SK-N-SH treated with all-trans-retinoic acid at 6 μM for 48 hours (cell line): ENCODE measurements around the gene SLC3A2.

Experiments used
- CSDC2 ChIP-seq: fragments of 250-450 bp; sonication (Bioruptor Pico); IDR thresholded peaks from 2 replicates; pipeline ENCODE4 v1.5.0; 2020; ENCODE audit warnings: mild to moderate bottlenecking, moderate library complexity
- TCF4 ChIP-seq: fragments of 250-450 bp; sonication (Bioruptor Pico); IDR thresholded peaks from 2 replicates; pipeline ENCODE4 v1.8.0; 2021; ENCODE audit warnings: mild to moderate bottlenecking, moderate library complexity, borderline replicate concordance
- ZC3H10 ChIP-seq: fragments of 250-450 bp; sonication (Bioruptor Pico); IDR thresholded peaks from 2 replicates; pipeline ENCODE4 v1.5.1; 2021; ENCODE audit warnings: mild to moderate bottlenecking, moderate library complexity
- ZFP30 ChIP-seq: fragments of 450-650 bp; formaldehyde crosslinking; IDR thresholded peaks from 2 replicates; pipeline ENCODE4 v1.5.0; 2022; ENCODE audit warnings: mild to moderate bottlenecking, moderate library complexity
- ZNF8 ChIP-seq: fragments of 450-650 bp; formaldehyde crosslinking; IDR thresholded peaks from 2 replicates; pipeline ENCODE4 v1.5.0; 2020; ENCODE audit warnings: mild to moderate bottlenecking, moderate library complexity
- TF ChIP-seq, protein P1 (sequence below): fragments of 250-450 bp; sonication (Bioruptor Pico); IDR thresholded peaks from 2 replicates; pipeline ENCODE4 v1.8.0; 2020; ENCODE audit warnings: mild to moderate bottlenecking, moderate library complexity, borderline replicate concordance

DNA sequence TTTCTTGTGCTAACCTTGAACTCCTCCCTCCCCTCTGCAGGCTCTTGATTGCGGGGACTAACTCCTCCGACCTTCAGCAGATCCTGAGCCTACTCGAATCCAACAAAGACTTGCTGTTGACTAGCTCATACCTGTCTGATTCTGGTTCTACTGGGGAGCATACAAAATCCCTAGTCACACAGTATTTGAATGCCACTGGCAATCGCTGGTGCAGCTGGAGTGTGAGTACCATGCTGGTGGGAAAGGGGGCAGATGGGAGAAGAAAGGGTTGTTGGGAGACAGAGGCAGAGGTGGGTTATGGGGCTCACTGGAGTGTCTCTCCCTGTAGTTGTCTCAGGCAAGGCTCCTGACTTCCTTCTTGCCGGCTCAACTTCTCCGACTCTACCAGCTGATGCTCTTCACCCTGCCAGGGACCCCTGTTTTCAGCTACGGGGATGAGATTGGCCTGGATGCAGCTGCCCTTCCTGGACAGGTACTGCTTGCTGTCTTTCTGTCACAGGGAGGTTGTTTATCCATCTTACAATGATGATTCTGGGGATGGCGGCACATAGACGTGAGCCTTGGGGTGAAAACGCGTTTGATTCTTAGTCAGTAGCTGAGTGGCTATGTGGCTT, 4.5 kb downstream of the SLC3A2 start:
- TF ChIP-seq, protein P1, sequence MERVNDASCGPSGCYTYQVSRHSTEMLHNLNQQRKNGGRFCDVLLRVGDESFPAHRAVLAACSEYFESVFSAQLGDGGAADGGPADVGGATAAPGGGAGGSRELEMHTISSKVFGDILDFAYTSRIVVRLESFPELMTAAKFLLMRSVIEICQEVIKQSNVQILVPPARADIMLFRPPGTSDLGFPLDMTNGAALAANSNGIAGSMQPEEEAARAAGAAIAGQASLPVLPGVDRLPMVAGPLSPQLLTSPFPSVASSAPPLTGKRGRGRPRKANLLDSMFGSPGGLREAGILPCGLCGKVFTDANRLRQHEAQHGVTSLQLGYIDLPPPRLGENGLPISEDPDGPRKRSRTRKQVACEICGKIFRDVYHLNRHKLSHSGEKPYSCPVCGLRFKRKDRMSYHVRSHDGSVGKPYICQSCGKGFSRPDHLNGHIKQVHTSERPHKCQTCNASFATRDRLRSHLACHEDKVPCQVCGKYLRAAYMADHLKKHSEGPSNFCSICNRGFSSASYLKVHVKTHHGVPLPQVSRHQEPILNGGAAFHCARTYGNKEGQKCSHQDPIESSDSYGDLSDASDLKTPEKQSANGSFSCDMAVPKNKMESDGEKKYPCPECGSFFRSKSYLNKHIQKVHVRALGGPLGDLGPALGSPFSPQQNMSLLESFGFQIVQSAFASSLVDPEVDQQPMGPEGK (CRISPR knock-in tag), result no peak
- TF ChIP-seq CSDC2 (CRISPR knock-in tag), result no peak
- no peak for TF ChIP-seq TCF4
- no peak for TF ChIP-seq ZC3H10 (CRISPR knock-in tag)
- TF ChIP-seq ZNF8, result no peak
- no peak for TF ChIP-seq ZFP30
